Endometrial microvascular endothelial cells (primary cell): ENCODE results near the gene MEF2D. TPM values are rescaled to one million over a fixed set of nuclear protein-coding genes. Genes with fewer than 3 reads are reported as not detected.

Experiments
- in situ Hi-C: cut with HindIII; loops from 2 replicates; pipeline ENCODE4 v1.10.0; 2017; ENCODE audit warnings: low sequenced_read_pairs, low pct_unique_long_range_greater_than_20kb; ENCODE audit errors: inconsistent ontology term
- total RNA-seq: library from RNA; depleted of rRNA; stranded (reverse); fragments of >200 nt; gene quantifications from one replicate; pipeline ENCODE4 v1.2.3, GENCODE V29; 2015; ENCODE audit errors: inconsistent ontology term

MEF2D gene
- total RNA-seq, 1 donor from 2014 or later, result 53.5 TPM

DNA sequence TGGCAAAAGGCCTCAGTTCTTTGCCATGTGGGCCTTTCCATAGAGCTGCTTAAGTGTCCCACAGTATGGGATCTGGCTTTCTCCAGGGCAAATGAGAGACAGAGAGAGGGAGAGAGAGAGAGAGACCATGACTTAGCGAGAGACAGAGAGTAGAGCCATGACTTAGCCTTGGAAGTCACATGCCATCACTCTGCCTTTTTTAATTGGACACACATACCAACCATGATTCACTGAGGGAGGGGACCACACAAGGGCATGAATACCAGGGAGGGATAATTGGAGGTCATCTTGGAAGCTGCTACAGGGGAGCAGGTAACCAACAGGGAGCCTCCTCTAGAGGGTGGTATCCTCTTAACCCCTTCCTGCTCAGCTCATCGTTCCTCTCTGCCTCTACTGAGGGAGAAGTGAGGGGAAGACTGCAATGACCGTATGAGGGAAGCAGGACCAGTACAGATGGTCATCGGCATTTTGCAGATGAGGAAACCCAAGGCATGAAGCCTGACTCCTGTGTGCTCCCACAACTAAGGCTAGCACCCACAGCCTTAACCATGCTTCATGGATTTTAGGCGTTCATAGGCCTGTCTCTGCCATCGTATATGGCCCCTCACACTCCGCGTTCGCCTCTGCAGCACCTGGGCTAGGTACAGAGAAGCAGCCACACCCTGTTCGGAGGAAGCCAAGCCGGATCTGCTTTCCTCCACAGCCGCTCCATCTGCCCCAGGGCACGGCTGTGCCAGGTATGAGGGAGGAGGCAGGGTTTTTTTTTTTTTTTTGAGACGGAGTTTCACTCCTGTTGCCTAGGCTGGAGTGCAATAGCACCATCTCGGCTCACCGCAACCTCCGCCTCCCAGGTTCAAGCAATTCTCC lies 38.6 kb downstream of the MEF2D start:
- in situ Hi-C loops, result no loop called here

DNA sequence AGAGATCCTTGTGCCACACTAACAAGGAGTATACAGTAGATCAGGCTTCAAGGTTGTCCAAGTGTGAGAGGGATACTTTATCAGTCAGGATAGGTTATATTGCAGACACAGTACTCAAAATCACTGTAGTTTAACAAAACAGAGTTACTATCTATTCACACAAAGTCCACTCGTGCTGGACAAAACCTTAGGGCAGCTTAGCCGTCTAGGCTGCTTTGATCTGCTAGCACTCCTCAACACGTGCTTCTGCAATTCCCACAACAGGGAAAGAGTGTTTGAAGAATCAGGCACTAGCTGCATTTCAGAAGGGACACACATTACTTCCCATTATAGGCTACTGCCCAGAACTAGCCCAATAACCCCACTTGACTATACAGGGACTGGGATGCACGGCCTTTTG lies 39.5 kb downstream of the MEF2D start:
- in situ Hi-C loops, result no loop called here

DNA sequence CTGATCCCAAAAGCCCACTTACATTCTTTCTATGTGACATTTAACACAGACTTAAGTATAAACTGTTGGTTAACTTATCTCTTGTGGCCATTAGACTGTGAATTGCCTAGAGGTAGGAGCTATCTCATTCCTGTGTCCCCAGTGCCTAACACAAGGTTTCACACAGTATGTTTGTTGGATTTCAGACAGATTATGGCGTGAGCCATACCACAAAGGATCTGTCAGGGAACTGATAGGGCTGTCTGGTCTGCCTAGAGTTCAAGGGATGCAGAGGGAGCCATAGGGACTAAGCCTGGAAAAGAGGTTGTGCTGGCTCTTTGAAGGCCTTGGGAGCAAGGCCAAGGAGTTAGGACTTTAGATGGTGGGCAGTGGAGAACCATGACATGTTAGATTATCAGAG lies 40.0 kb downstream of the MEF2D start:
- in situ Hi-C loops, result no loop called here

DNA sequence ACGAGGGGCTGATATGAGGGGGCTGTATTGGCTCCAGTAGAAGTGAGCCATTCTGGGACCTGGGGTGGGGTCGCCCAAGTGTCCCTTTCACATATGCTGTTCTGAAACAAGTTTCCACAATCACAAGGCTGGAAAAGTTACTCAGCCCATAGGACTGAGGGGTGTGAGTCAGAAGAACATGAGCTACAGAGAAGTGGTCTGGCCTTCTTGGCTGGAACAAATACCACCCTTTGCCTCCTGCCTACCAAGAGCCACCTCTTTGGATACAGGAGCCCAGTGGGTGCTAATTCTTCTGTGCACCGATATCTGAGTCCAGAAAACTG lies 42.4 kb downstream of the MEF2D start:
- in situ Hi-C loops, result no loop called here

GRCh38 chr1:156456625-156457465 lies 43.7 kb downstream of the MEF2D start:
- in situ Hi-C loops, result no loop called here

GRCh38 chr1:156455362-156455761 lies 45.2 kb downstream of the MEF2D start:
- in situ Hi-C loops, result no loop called here

GRCh38 chr1:156452907-156453306 lies 47.7 kb downstream of the MEF2D start:
- in situ Hi-C loops, result no loop called here

GRCh38 chr1:156451505-156452160 lies 48.9 kb downstream of the MEF2D start:
- in situ Hi-C loops, result no loop called here

- in situ Hi-C loops, result no loop called here
Observed at GRCh38 chr1:156448134-156448967, 52.2 kb downstream of the MEF2D start.

DNA sequence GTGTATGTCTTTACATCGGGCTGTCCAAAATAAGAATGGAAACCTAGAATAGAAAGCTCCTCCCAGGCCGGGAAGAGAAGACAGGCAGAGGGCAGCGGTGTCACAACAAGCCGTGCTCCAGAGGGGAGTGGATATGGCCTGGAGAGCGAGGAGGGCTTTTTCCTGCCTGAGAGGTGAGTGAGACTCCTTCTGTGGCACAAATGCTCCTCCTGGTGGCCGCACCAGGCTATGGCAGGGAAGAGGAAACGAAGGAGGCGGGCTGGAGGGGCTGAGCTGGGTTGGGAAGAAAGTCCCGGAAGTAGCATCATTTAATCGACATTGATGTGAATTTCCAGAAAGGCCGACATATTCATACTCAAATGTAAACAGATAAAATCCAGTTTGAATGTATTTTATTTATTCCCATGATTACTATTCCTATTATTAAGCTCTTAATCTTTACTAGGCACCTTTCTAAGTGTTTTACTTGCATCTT lies 54.7 kb downstream of the MEF2D start:
- in situ Hi-C loops, result no loop called here

- in situ Hi-C loops, result no loop called here
Observed at GRCh38 chr1:156444407-156445001, 56.1 kb downstream of the MEF2D start.

GRCh38 chr1:156443286-156443685 lies 57.3 kb downstream of the MEF2D start:
- in situ Hi-C loops, result no loop called here

GRCh38 chr1:156440654-156441437 lies 59.7 kb downstream of the MEF2D start:
- in situ Hi-C loops, result no loop called here

DNA sequence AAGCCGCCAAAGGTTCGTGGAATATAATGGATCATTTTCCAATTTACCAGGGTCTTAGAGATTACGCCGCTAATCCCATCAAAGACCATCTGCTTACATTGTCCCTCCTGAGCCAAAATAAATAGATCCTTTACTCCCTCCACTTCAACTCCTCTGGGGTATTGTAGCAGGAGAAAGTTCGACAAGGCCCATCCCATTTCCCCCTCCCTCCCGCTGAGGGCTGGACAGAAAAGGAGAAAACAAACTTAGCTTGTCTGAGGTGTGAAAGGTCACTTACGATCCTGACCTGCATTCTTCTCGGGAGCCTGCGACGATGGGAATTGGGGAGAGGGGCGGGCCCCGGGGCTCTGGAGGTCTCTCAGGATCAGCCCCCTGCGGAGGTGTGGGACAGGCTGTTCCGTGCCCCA lies 60.8 kb downstream of the MEF2D start:
- in situ Hi-C loops, result no loop called here

GRCh38 chr1:156439036-156439776 lies 61.4 kb downstream of the MEF2D start:
- in situ Hi-C loops, result no loop called here

DNA sequence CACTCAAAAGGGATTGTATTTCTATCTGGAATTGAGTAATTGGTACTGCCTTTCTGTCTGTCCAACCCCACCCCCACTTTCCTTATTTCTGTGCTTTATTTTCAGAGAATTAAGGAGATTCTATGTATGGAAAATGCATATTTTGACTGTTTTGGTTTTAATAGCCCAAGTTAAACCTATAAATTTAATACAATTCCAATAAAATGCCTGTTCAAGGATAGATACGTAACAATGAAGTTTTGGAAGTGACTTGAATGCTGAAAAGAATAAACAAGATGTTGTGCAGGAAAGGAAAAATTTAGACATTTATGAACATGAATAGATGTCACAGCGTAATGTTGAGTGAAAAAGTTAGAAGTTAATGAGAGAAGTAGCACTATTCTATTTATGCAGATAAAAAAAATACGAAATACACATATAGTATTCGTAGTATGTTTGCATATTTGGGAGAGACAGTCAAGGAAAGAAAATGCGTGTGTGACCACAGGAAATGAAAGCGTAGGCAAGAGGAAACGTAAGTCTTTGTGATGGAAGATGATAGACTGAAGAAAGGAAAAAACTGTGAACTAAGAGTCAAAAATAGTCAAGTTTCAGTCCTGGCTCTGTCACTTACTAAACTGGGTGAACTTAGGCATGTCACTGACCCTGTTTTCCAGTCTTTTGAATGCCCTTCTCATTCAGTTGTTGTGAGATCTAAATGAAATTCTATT lies 62.1 kb downstream of the MEF2D start:
- in situ Hi-C loops, result no loop called here
